ENCODE results near the gene RNF166.

DNA sequence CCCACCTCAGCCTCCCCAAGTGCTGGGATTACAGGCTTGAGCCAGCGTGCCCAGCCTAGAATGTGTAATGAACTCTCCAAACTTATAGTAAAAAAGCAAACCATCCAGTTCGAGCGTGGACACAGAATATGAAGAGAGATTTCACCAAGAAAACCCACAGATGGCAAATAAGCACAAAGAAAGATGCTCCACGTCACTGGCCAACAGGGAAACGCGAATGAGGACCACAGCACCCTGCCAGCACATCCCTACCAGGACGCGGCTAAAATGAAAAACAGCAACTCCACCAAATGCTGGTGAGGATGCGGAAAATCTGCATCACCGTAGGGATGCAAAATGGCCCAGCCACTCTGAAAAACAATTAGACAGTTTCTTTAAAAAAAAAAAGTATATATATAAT lies 44.7 kb downstream of the RNF166 start:
- TF ChIP-seq, protein P1, sequence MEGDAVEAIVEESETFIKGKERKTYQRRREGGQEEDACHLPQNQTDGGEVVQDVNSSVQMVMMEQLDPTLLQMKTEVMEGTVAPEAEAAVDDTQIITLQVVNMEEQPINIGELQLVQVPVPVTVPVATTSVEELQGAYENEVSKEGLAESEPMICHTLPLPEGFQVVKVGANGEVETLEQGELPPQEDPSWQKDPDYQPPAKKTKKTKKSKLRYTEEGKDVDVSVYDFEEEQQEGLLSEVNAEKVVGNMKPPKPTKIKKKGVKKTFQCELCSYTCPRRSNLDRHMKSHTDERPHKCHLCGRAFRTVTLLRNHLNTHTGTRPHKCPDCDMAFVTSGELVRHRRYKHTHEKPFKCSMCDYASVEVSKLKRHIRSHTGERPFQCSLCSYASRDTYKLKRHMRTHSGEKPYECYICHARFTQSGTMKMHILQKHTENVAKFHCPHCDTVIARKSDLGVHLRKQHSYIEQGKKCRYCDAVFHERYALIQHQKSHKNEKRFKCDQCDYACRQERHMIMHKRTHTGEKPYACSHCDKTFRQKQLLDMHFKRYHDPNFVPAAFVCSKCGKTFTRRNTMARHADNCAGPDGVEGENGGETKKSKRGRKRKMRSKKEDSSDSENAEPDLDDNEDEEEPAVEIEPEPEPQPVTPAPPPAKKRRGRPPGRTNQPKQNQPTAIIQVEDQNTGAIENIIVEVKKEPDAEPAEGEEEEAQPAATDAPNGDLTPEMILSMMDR (IDR thresholded peaks at IDR 0.05) = no peak
- TF ChIP-seq POLR2AphosphoS5 (IDR thresholded peaks at IDR 0.05) = no peak

Data from esophagus muscularis mucosa (tissue), 3 donors.